RWPE2 (cell line): ENCODE data around the gene CREB3L1.

Experiments
- ATAC-seq: fragments of 200-7000 bp; cut with Tn5 transposase; 3 replicates; pipeline ENCODE4 v1.9.1; 2021; ENCODE audit warnings: low read depth
- DNase-seq: peaks from one replicate; pipeline ENCODE4 v3.0.0-alpha.2; 2020; ENCODE audit warnings: low spot score
- H3K27ac ChIP-seq: fragments of 450-650 bp; 2 replicates; pipeline ENCODE4 v1.5.1; 2017; ENCODE audit warnings: mild to moderate bottlenecking; ENCODE audit not compliant: poor library complexity, severe bottlenecking
- H3K27me3 ChIP-seq: fragments of 250-450 bp; sonication (Bioruptor Pico); 2 replicates; pipeline ENCODE4 v1.5.1; 2021; ENCODE audit warnings: mild to moderate bottlenecking, moderate library complexity; ENCODE audit not compliant: insufficient read depth, poor library complexity, severe bottlenecking
- H3K36me3 ChIP-seq: fragments of 250-450 bp; sonication (Bioruptor Pico); 2 replicates; pipeline ENCODE4 v1.5.1; 2020; ENCODE audit warnings: low read depth, mild to moderate bottlenecking, moderate library complexity
- H3K4me1 ChIP-seq: fragments of 250-450 bp; sonication (Bioruptor Pico); 2 replicates; pipeline ENCODE4 v1.5.1; 2021; ENCODE audit warnings: mild to moderate bottlenecking, moderate library complexity; ENCODE audit not compliant: insufficient read depth, poor library complexity, severe bottlenecking
- H3K4me3 ChIP-seq: fragments of 250-450 bp; sonication (Bioruptor Pico); 2 replicates; pipeline ENCODE4 v1.5.1; 2021; ENCODE audit warnings: mild to moderate bottlenecking, moderate library complexity; ENCODE audit not compliant: severe bottlenecking
- H3K9me3 ChIP-seq: fragments of 250-450 bp; sonication (Bioruptor Pico); 2 replicates; pipeline ENCODE4 v1.5.1; 2021; ENCODE audit warnings: mild to moderate bottlenecking, moderate library complexity; ENCODE audit not compliant: severe bottlenecking
- TF ChIP-seq, protein P1 (sequence below): fragments of 450-650 bp; IDR thresholded peaks from one replicate; pipeline ENCODE4 v1.5.1; 2017; ENCODE audit warnings: mild to moderate bottlenecking, moderate library complexity; ENCODE audit not compliant: poor library complexity, severe bottlenecking

Gene CREB3L1

DNA sequence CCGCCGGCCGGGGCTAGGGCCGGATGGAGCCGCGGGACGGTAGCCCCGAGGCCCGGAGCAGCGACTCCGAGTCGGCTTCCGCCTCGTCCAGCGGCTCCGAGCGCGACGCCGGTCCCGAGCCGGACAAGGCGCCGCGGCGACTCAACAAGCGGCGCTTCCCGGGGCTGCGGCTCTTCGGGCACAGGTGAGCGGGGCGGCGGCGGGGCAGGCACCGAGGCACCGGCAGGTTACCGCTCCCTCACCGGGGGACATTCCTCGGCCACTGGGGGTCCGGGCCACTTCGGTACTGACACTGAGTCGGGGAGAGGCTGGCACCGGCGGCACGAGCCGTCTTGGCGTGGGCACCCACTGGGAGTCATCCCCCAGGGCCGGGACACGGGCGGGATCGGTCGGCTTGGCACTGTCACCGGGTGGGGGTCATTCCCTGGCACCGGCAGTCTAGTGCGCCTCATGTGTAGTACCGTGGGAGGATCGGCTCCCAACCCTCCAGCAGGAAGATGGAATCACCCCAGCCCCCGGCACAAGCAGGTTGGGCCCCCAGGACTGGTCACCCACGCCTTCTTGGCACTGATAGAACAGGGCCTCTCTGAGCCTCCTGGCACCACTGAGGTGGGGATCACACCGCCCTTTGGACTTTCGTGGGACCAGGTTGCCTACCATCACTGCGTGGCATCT, 70.3 kb downstream of the CREB3L1 start:
- H3K36me3 ChIP-seq = no peaks in the 10 kb centered on the region
- peak overlapping the region; percentile 51 for H3K27ac ChIP-seq
- no peak for DNase-seq
- no peaks in the 10 kb centered on the region for H3K9me3 ChIP-seq
- no peaks in the 10 kb centered on the region for H3K27me3 ChIP-seq
- TF ChIP-seq, protein P1, sequence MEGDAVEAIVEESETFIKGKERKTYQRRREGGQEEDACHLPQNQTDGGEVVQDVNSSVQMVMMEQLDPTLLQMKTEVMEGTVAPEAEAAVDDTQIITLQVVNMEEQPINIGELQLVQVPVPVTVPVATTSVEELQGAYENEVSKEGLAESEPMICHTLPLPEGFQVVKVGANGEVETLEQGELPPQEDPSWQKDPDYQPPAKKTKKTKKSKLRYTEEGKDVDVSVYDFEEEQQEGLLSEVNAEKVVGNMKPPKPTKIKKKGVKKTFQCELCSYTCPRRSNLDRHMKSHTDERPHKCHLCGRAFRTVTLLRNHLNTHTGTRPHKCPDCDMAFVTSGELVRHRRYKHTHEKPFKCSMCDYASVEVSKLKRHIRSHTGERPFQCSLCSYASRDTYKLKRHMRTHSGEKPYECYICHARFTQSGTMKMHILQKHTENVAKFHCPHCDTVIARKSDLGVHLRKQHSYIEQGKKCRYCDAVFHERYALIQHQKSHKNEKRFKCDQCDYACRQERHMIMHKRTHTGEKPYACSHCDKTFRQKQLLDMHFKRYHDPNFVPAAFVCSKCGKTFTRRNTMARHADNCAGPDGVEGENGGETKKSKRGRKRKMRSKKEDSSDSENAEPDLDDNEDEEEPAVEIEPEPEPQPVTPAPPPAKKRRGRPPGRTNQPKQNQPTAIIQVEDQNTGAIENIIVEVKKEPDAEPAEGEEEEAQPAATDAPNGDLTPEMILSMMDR = no peak
- H3K4me1 ChIP-seq = peaks cover 7% of the 10 kb centered on the region
- ATAC-seq = peak; percentile 3; the same call in 1 of the 3 replicates
- H3K4me3 ChIP-seq = peak overlapping the region; percentile 97

DNA sequence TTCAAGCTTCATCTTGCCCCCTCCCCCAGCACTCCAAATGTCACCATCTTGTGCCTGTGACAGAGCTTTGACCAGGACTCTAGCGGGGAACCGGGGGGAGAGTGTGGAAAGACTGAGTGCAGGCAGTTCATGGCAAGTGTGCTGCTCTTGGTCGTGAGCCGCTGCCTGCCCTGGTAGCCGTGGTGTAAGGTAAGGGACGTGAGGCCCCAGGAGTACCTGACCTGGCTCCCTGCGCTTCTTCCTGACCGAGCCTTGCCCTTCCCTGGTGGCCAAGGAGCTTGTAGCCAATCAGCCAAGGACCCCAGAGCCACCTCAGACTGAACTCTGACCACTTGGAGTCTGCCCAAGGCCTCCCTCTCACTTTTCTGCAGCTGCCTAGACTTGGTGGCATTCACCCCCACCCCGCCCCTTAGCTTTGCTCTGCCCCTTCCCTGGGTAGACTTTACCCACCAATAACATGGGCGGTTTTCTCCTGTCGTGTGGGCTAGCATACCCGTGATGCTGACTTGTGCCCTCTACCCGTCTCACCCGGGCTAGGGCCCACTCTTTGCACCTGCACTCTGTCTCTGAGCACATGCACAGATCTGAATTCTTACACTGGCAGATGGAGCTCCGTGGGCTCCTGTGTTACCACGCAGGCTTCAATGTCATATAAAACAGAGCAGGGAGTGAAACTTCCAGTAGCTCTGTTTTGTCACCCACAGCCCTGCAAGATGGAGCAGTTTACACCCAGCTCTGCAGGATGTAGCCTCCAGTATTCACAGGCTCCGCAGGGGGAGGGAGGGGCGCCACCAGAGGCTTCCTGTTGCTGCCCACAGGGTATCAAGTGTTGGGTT, 71.3 kb downstream of the CREB3L1 start:
- H3K27ac ChIP-seq = no peak overlapping the region
- no peak for ATAC-seq
- TF ChIP-seq, protein P1 = no peak

DNA sequence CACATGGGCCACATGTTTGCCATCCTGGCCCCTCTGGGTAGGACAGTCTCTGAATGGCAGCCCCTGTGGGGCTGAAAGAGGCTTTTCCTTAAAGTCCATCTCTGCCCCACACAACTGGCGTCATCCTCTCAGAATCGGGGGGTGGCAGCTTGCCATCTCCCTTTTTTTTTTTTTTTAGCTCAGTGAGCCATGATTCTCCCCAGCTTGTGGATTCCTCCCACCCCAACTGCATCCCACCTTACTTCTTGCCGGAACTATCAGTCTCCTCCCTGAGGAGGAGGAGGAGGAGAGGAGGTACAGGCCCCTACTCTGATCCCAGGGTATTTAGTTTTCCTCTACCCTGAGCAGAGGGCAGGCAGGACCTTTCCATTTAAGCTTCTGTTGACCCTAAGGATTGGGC, 73.2 kb downstream of the CREB3L1 start:
- TF ChIP-seq, protein P1 = no peak
- no peak overlapping the region for H3K27ac ChIP-seq
- H3K4me1 ChIP-seq = peaks cover 2% of the 10 kb centered on the region
- no peak for DNase-seq
- no peaks in the 10 kb centered on the region for H3K27me3 ChIP-seq
- peaks cover 6% of the 10 kb centered on the region; the same call in 1 of the 2 replicates for H3K36me3 ChIP-seq
- no peaks in the 10 kb centered on the region for H3K9me3 ChIP-seq
- ATAC-seq = no peak
- H3K4me3 ChIP-seq = no peak overlapping the region

More for the DNA sequence above, 71.3 kb downstream of the CREB3L1 start:
- Histone ChIP-seq H3K4me1 (peaks cover 7% of the 10 kb centered on the region), H3K36me3 (no peaks in the 10 kb centered on the region), H3K4me3 (peak overlapping the region; percentile 97), H3K27me3 (no peaks in the 10 kb centered on the region), H3K9me3 (no peaks in the 10 kb centered on the region)
- peak; percentile 54 for DNase-seq

DNA sequence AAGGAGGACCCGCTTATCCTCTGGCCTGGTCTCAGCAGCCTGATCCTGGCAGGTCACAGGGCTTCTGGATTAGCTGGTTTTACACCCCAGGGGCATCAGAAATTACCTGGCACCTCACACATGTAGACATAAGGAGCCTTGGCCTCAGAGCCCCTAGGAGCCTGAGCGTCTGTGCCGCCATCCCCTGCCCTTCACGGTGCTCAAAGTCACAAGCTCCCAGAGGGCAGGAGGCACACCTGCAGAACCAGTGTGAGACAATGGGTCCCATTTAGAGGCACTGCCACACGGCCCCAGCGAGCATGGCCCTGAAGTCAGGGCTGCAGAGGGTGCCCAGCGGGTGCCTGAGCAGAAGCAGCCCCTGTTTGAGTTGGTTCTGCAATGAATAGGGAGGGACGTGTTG, 73.7 kb downstream of the CREB3L1 start:
- H3K27ac ChIP-seq = no peak overlapping the region
- TF ChIP-seq, protein P1 = no peak
- H3K27me3 ChIP-seq = no peaks in the 10 kb centered on the region
- H3K36me3 ChIP-seq = peaks cover 10% of the 10 kb centered on the region
- ATAC-seq = no peak
- no peak overlapping the region for H3K4me3 ChIP-seq
- DNase-seq = no peak
- no peaks in the 10 kb centered on the region for H3K9me3 ChIP-seq
- peaks cover 2% of the 10 kb centered on the region for H3K4me1 ChIP-seq
